ENCODE data around the gene TARBP2. TPM values are rescaled to one million over a fixed set of nuclear protein-coding genes. Genes with fewer than 3 reads are reported as not detected.

Gene TARBP2
- total RNA-seq, 1 donor from 2014 or later = 51.9 TPM

- DNase-seq (ENCODE audit: low read depth) = no peak
- H3K4me3 ChIP-seq (ENCODE audit: low read depth, low read length) = no peak within 1 kb of the TSS
- no peak for TF ChIP-seq CTCF (conservative IDR thresholded peaks at IDR 0.05; ENCODE audit: low read depth, low read length)
Measured at GRCh38 chr12:53506881-53507602, 6.0 kb downstream of the TARBP2 start, which contains the start of gene NPFF. TSS of gene NPFF (minus strand) at chr12:53507484. CDS start at chr12:53507474, 10 bp downstream.

- TF ChIP-seq CTCF (conservative IDR thresholded peaks at IDR 0.05; ENCODE audit: low read depth, low read length) = no peak
- no peak for DNase-seq (ENCODE audit: low read depth)
- H3K4me3 ChIP-seq (ENCODE audit: low read depth, low read length) = no peak overlapping the region
Measured at GRCh38 chr12:53507603-53507885, 6.5 kb downstream of the TARBP2 start.

- TF ChIP-seq CTCF (conservative IDR thresholded peaks at IDR 0.05; ENCODE audit: low read depth, low read length) = peak; percentile 97
- H3K4me3 ChIP-seq (ENCODE audit: low read depth, low read length) = no peak overlapping the region
- DNase-seq (ENCODE audit: low read depth) = no peak
Measured at GRCh38 chr12:53508534-53509170, 7.6 kb downstream of the TARBP2 start.

GRCh38 chr12:53510181-53510812 is 9.2 kb downstream of the TARBP2 start:
- H3K4me3 ChIP-seq (ENCODE audit: low read depth, low read length) = no peak overlapping the region
- TF ChIP-seq CTCF (conservative IDR thresholded peaks at IDR 0.05; ENCODE audit: low read depth, low read length) = no peak
- no peak for DNase-seq (ENCODE audit: low read depth)

GRCh38 chr12:53513712-53514410 is 12.8 kb downstream of the TARBP2 start:
- no peak overlapping the region for H3K4me3 ChIP-seq (ENCODE audit: low read depth, low read length)
- DNase-seq (ENCODE audit: low read depth) = no peak
- no peak for TF ChIP-seq CTCF (conservative IDR thresholded peaks at IDR 0.05; ENCODE audit: low read depth, low read length)

- H3K4me3 ChIP-seq (ENCODE audit: low read depth, low read length) = no peak overlapping the region
- no peak for TF ChIP-seq CTCF (conservative IDR thresholded peaks at IDR 0.05; ENCODE audit: low read depth, low read length)
- DNase-seq (ENCODE audit: low read depth) = no peak
Measured at GRCh38 chr12:53514628-53515290, 13.7 kb downstream of the TARBP2 start.
